GM19099 (cell line): ENCODE results near the gene TACC3.

Experiments
- POLR2A ChIP-seq: IDR thresholded peaks from 3 replicates; pipeline ENCODE4 v1.6.1; 2011; ENCODE audit warnings: low read depth; ENCODE audit not compliant: insufficient read length; ENCODE audit errors: extremely low read depth

The TACC3 gene

DNA sequence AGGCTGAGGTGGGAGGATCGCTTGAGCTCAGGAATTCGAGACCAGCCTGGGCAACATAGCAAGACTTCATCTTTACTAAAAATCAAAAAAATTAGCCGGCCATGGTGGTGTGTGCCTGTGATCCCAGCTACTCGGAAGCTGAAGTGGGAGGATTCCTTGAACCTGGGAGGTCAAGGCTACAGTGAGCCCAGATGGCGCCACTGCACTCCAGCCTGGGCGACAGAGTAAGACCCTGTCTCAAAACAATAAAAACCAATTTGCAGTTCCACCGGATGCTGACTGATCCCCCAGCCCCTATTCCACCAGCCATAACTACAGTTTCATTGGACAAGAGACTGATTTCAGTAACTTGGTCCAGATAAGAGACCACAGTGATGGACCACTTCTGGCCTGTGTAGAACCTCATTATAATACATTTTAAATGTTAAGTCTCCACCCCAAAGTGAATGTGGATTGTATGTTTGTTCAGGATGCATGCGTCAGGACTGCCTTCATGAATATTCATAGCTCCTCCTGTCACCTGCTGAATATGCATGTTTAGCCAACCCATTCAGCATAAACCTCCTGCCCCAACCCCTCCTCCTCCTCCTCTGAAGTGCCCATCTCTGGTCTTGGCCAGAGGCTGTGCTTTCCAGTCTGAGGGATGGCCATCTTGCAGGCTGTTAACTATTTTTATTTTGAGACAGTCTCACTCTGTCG lies 6.9 kb upstream of the TACC3 start:
- TF ChIP-seq POLR2A = no peak

- TF ChIP-seq POLR2A = peak; percentile 29
These were observed 6.1 kb upstream of the TACC3 start for GRCh38 chr4:1715002-1715758.

- TF ChIP-seq POLR2A = no peak
These were observed 5.0 kb upstream of the TACC3 start for GRCh38 chr4:1716065-1716945.

- TF ChIP-seq POLR2A = peak; percentile 30
These were observed 3.9 kb upstream of the TACC3 start for GRCh38 chr4:1717129-1718094.

GRCh38 chr4:1718095-1718850 lies 3.0 kb upstream of the TACC3 start:
- peak; percentile 13 for TF ChIP-seq POLR2A

DNA sequence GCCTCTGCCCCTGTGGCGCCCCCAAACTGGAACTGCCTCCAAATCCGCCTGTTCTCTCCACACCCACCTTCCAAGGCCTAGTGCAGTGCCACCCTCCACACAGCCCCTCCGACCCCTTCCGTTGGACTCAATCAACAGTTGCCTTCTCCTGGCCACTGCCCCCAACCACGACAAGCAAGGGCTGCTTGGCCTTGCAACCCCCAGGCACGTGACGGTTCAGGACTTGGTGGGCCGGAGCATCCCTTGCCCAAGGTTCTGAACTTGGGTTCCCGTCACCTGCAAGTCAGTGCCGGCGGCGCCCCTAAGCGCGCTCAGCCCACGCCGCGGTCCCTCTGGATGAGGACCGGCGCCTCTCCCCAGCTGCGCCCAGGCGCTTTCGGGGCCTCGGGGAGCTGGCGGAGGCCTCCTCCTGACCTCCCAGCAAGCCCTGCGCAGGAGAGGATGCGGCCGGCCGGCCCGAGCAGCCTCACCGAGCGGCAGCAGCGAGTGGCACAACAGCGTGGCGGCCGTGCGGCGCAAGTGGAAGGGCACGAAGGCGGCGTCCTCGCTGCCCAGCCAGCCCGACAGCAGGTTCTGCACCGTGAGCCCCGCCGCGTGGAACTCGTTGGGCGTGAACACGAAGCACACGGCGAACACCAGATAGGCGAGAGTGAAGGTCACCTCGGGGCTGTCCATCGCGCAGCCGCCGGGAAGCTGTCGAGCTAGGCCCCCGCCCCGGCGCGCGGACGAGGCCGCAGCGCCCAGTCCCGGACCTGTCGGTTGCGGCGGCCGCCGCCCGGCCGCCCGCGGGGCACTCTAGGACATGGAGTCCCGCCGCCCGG lies 948 bp upstream of the TACC3 start:
- peak; percentile 46 for TF ChIP-seq POLR2A

DNA sequence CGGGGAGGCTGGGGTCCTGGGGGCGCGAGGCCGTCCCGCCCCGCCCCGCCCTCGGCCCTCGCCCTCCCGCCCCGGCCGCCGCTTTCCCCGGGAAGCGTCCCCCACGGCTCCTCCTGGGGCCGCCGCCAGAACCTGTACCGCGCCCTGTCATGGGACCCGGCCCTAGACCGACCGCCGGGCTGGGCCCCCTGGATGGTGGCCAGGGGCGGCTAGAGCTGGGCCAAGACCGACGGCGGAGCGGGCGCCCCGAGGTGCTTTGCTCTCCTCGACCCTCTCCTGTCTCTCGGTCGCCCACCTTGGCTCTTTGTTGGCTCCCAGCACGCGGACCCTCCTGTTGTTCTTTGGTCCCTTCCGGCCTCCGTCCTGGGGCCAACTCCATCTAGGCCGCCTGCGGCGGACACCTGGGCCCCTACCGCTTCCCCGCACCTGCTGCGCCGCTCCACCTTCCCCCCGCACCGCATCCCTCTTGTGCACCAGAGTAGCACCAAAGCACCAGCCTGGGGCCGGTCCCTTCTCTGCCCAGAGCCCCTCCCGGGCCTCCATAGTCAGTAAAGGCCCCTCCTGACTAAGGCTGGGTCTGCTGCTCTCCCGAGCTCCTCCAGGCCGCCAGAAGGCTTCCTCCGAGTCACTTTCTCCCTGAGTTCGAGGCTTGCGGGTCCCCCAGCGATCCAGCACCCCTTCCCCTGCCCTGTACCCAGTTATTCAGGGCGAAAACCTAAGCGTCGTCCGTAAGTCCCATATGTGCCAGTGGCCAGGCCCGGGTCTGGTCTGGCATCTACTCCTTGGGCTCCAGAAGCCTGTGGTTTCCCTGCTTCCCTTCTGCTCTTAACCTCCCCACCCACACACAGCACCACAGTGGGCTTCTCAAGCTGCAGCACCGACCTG lies 587 bp downstream of the TACC3 start:
- no peak for TF ChIP-seq POLR2A

GRCh38 chr4:1722551-1723118 lies 1.3 kb downstream of the TACC3 start:
- TF ChIP-seq POLR2A = no peak

- no peak for TF ChIP-seq POLR2A
These were observed 1.9 kb downstream of the TACC3 start for GRCh38 chr4:1723131-1723801.

DNA sequence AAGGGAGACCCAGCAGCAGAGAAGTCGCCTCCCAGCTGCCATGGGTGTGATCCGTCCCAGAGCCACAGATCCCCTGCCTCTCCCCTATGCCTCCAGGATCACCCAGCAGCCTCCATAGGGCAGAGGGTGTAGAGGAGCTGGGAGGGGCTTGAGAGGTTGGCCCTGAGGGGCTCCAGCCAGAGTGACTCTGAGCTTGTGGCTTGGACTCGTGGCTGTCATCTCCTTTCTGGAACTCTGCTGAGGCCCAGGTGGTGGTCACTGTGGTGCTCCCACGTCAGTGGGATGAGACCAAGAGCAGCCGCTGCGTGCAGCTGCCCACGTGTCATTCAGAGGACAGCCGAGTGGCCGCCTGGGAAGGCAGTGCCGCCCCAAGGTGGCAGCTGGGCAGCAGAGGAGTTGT lies 4.2 kb downstream of the TACC3 start:
- TF ChIP-seq POLR2A = no peak

GRCh38 chr4:1726146-1726934 lies 5.0 kb downstream of the TACC3 start:
- no peak for TF ChIP-seq POLR2A
